WTC11 (cell line): ENCODE results near the gene SEMA7A. TPM values are rescaled to one million over a fixed set of nuclear protein-coding genes. Genes with fewer than 3 reads are reported as not detected.

Experiments used
- ATAC-seq: fragments of 200-7000 bp; cut with Tn5 transposase; 2 replicates; pipeline ENCODE4 v1.10.0; 2021; ENCODE audit warnings: mild to moderate bottlenecking, moderate library complexity
- CTCF ChIA-PET: fragments of 300-600 bp; sonication (Branson Sonifier 250); formaldehyde crosslinking; loops from one replicate; lab custom pipeline; 2021; ENCODE audit warnings: antibody characterized with exemption; lab: Charles Lee
- POLR2A ChIA-PET: fragments of 350-600 bp; sonication (Branson Sonifier 250); formaldehyde crosslinking; loops from one replicate; lab custom pipeline; 2021; ENCODE audit warnings: antibody characterized with exemption; lab: Charles Lee
- DNase-seq: peaks from one replicate; pipeline ENCODE4 v3.0.0; 2021; ENCODE audit warnings: low spot score
- H3K27ac Mint-ChIP-seq: 2 replicates; pipeline ENCODE4 v1.8.0; 2021; ENCODE audit warnings: mixed read lengths
- H3K27me3 Mint-ChIP-seq: 2 replicates; pipeline ENCODE4 v1.8.0; 2021; ENCODE audit warnings: low read depth, mild to moderate bottlenecking, moderate library complexity, mixed read lengths
- H3K36me3 Mint-ChIP-seq: 2 replicates; pipeline ENCODE4 v1.8.0; 2021; ENCODE audit warnings: mixed read lengths
- H3K4me1 Mint-ChIP-seq: 2 replicates; pipeline ENCODE4 v1.8.0; 2022; ENCODE audit warnings: mixed read lengths
- H3K4me3 Mint-ChIP-seq: 2 replicates; pipeline ENCODE4 v1.8.0; 2021; ENCODE audit warnings: mild to moderate bottlenecking, moderate library complexity, mixed read lengths
- H3K9me3 Mint-ChIP-seq: 2 replicates; pipeline ENCODE4 v1.8.0; 2021; ENCODE audit warnings: mixed read lengths
- ATF3 ChIP-seq: sonication (generic); formaldehyde crosslinking; conservative IDR thresholded peaks from 2 replicates; pipeline ENCODE4 v1.8.1; 2022; ENCODE audit warnings: mild to moderate bottlenecking, missing genetic modification reagents
- CREM ChIP-seq: sonication (generic); formaldehyde crosslinking; IDR thresholded peaks from 2 replicates; pipeline ENCODE4 v1.8.1; 2022; ENCODE audit warnings: mild to moderate bottlenecking, missing genetic modification reagents, moderate library complexity
- ETV6 ChIP-seq: sonication (generic); formaldehyde crosslinking; IDR thresholded peaks from 2 replicates; pipeline ENCODE4 v1.8.1; 2022; ENCODE audit warnings: mild to moderate bottlenecking, missing genetic modification reagents
- FOXJ3 ChIP-seq: sonication (generic); formaldehyde crosslinking; IDR thresholded peaks from 2 replicates; pipeline ENCODE4 v1.9.0; 2021; ENCODE audit warnings: missing genetic modification reagents, mild to moderate bottlenecking, borderline replicate concordance
- GABPB1 ChIP-seq: sonication (generic); formaldehyde crosslinking; IDR thresholded peaks from 2 replicates; pipeline ENCODE4 v1.8.1; 2023; ENCODE audit warnings: mild to moderate bottlenecking, missing genetic modification reagents
- HMGA2 ChIP-seq: fragments of 250-450 bp; sonication (Bioruptor Pico); IDR thresholded peaks from 2 replicates; pipeline ENCODE4 v1.4.0; 2021; ENCODE audit warnings: mild to moderate bottlenecking, moderate library complexity
- HMGXB4 ChIP-seq: sonication (generic); formaldehyde crosslinking; IDR thresholded peaks from 2 replicates; pipeline ENCODE4 v1.8.1; 2023; ENCODE audit warnings: mild to moderate bottlenecking, moderate library complexity, missing genetic modification reagents
- JAZF1 ChIP-seq: fragments of 250-450 bp; sonication (Bioruptor Pico); IDR thresholded peaks from 2 replicates; pipeline ENCODE4 v1.9.0; 2021; ENCODE audit warnings: moderate library complexity, mild to moderate bottlenecking, inconsistent platforms
- MXD4 ChIP-seq: fragments of 250-450 bp; sonication (Bioruptor Pico); IDR thresholded peaks from 2 replicates; pipeline ENCODE4 v1.8.0; 2021; ENCODE audit warnings: mild to moderate bottlenecking, moderate library complexity, borderline replicate concordance
- NFE2L1 ChIP-seq: sonication (generic); formaldehyde crosslinking; IDR thresholded peaks from 2 replicates; pipeline ENCODE4 v1.8.1; 2023; ENCODE audit warnings: missing genetic modification reagents
- RORB ChIP-seq: fragments of 250-450 bp; sonication (Bioruptor Pico); IDR thresholded peaks from 2 replicates; pipeline ENCODE4 v1.9.0; 2021; ENCODE audit warnings: mild to moderate bottlenecking
- SMAD4 ChIP-seq: sonication (generic); formaldehyde crosslinking; IDR thresholded peaks from 2 replicates; pipeline ENCODE4 v1.8.0; 2022; ENCODE audit warnings: mild to moderate bottlenecking, missing genetic modification reagents
- TCF7 ChIP-seq: sonication (generic); formaldehyde crosslinking; IDR thresholded peaks from 2 replicates; pipeline ENCODE4 v1.8.0; 2022; ENCODE audit warnings: mild to moderate bottlenecking, low read depth, missing genetic modification reagents, moderate library complexity
- TEAD4 ChIP-seq: sonication (generic); formaldehyde crosslinking; IDR thresholded peaks from 2 replicates; pipeline ENCODE4 v1.8.0; 2022; ENCODE audit warnings: mild to moderate bottlenecking, missing genetic modification reagents
- ZBTB21 ChIP-seq: sonication (generic); formaldehyde crosslinking; IDR thresholded peaks from 2 replicates; pipeline ENCODE4 v1.8.1; 2023; ENCODE audit warnings: mild to moderate bottlenecking, missing genetic modification reagents, borderline replicate concordance
- ZNF138 ChIP-seq: sonication (generic); formaldehyde crosslinking; conservative IDR thresholded peaks from 2 replicates; pipeline ENCODE4 v1.8.1; 2022; ENCODE audit warnings: mild to moderate bottlenecking, moderate library complexity, missing genetic modification reagents
- ZNF219 ChIP-seq: sonication (generic); formaldehyde crosslinking; IDR thresholded peaks from 2 replicates; pipeline ENCODE4 v1.8.0; 2023; ENCODE audit warnings: missing genetic modification reagents, mild to moderate bottlenecking, borderline replicate concordance
- ZNF232 ChIP-seq: sonication (generic); formaldehyde crosslinking; IDR thresholded peaks from 2 replicates; pipeline ENCODE4 v1.8.0; 2022; ENCODE audit warnings: mild to moderate bottlenecking, missing genetic modification reagents
- ZNF396 ChIP-seq: fragments of 250-450 bp; sonication (Bioruptor Pico); IDR thresholded peaks from 2 replicates; pipeline ENCODE4 v1.8.0; 2021; ENCODE audit warnings: mild to moderate bottlenecking, moderate library complexity, borderline replicate concordance
- ZSCAN18 ChIP-seq: fragments of 250-450 bp; sonication (Bioruptor Pico); IDR thresholded peaks from 2 replicates; pipeline ENCODE4 v2.1.2; 2022; ENCODE audit warnings: mild to moderate bottlenecking, moderate library complexity
- total RNA-seq: library from RNA; stranded (reverse); gene quantifications from 3 replicates; pipeline ENCODE4 v1.2.3, GENCODE V29; 2021
- TF ChIP-seq, protein P1 (sequence below): sonication (generic); formaldehyde crosslinking; IDR thresholded peaks from 2 replicates; pipeline ENCODE4 v1.8.1; 2022; ENCODE audit warnings: mild to moderate bottlenecking, missing genetic modification reagents, moderate library complexity, borderline replicate concordance
- TF ChIP-seq, protein P2 (sequence below): fragments of 200-600 bp; IDR thresholded peaks from 2 replicates; pipeline ENCODE4 v1.8.0; 2022; ENCODE audit warnings: antibody characterized with exemption
- TF ChIP-seq, protein P3 (sequence below): sonication (generic); formaldehyde crosslinking; IDR thresholded peaks from 2 replicates; pipeline ENCODE4 v1.8.0; 2022; ENCODE audit warnings: mild to moderate bottlenecking, missing genetic modification reagents
- TF ChIP-seq, protein P4 (sequence below): sonication (generic); formaldehyde crosslinking; conservative IDR thresholded peaks from 2 replicates; pipeline ENCODE4 v1.8.1; 2023; ENCODE audit warnings: mild to moderate bottlenecking, low read depth, missing genetic modification reagents, moderate library complexity

SEMA7A gene
- total RNA-seq, 1 experiment from 2014 or later: 17.9 TPM

DNA sequence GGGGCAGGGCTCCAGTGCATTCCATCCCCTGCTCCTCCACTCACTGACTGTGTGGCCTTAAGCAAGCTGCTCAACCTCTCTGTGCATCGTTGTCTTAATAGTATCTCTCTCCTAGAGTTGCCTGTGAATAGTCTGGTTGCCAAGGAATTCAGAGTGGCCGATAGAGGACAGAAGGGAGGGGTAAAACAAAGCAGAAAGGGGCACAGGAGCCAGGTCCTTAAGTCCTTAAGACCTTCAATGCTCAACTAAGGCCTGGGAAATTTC, 52.6 kb downstream of the SEMA7A start:
- Mint-ChIP-seq H3K27me3 (no peaks in the 10 kb centered on the region; the same call in 1 of the 2 replicates), H3K36me3 (no peaks in the 10 kb centered on the region), H3K4me3 (no peak overlapping the region), H3K9me3 (no peaks in the 10 kb centered on the region), H3K4me1 (peaks cover 9% of the 10 kb centered on the region), H3K27ac (no peak overlapping the region)
- ATAC-seq (no peak), DNase-seq (no peak)
- no peak for TF ChIP-seq ZSCAN18 (CRISPR knock-in tag)
- TF ChIP-seq, protein P1, sequence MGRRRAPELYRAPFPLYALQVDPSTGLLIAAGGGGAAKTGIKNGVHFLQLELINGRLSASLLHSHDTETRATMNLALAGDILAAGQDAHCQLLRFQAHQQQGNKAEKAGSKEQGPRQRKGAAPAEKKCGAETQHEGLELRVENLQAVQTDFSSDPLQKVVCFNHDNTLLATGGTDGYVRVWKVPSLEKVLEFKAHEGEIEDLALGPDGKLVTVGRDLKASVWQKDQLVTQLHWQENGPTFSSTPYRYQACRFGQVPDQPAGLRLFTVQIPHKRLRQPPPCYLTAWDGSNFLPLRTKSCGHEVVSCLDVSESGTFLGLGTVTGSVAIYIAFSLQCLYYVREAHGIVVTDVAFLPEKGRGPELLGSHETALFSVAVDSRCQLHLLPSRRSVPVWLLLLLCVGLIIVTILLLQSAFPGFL (CRISPR knock-in tag): no peak
- TF ChIP-seq HMGXB4 (CRISPR knock-in tag): no peak
- TF ChIP-seq TEAD4 (CRISPR knock-in tag): no peak
- no peak for TF ChIP-seq MXD4 (CRISPR knock-in tag)
- TF ChIP-seq, protein P2, sequence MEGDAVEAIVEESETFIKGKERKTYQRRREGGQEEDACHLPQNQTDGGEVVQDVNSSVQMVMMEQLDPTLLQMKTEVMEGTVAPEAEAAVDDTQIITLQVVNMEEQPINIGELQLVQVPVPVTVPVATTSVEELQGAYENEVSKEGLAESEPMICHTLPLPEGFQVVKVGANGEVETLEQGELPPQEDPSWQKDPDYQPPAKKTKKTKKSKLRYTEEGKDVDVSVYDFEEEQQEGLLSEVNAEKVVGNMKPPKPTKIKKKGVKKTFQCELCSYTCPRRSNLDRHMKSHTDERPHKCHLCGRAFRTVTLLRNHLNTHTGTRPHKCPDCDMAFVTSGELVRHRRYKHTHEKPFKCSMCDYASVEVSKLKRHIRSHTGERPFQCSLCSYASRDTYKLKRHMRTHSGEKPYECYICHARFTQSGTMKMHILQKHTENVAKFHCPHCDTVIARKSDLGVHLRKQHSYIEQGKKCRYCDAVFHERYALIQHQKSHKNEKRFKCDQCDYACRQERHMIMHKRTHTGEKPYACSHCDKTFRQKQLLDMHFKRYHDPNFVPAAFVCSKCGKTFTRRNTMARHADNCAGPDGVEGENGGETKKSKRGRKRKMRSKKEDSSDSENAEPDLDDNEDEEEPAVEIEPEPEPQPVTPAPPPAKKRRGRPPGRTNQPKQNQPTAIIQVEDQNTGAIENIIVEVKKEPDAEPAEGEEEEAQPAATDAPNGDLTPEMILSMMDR: no peak
- no peak for TF ChIP-seq HMGA2 (CRISPR knock-in tag)
- no peak for TF ChIP-seq ZNF219 (CRISPR knock-in tag)
- no peak for TF ChIP-seq ATF3
- TF ChIP-seq JAZF1: no peak
- TF ChIP-seq NFE2L1 (CRISPR knock-in tag): no peak
- TF ChIP-seq ZBTB21 (CRISPR knock-in tag): no peak
- TF ChIP-seq ETV6: no peak
- POLR2A ChIA-PET: interaction anchor here (0.6 kb wide), 1 partner anchor 82 kb away, joined by 5 read pairs; no protein-coding TSS in a partner anchor
- CTCF ChIA-PET: interaction anchor here (0.7 to 2.4 kb wide), 9 partner anchors 8 to 178 kb away, joined by 3 to 136 read pairs (median 11); partner anchors contain the start of genes SEMA7A and UBL7

GRCh38 chr15:74380361-74381189, 53.2 kb downstream of the SEMA7A start:
- ATAC-seq (peak; percentile 6; the same call in 1 of the 2 replicates), DNase-seq (no peak)
- Mint-ChIP-seq H3K4me1 (peaks cover 5% of the 10 kb centered on the region), H3K27me3 (no peaks in the 10 kb centered on the region; the same call in 1 of the 2 replicates), H3K27ac (no peak overlapping the region), H3K4me3 (no peak overlapping the region), H3K36me3 (no peaks in the 10 kb centered on the region), H3K9me3 (no peaks in the 10 kb centered on the region)
- ChIA-PET CTCF (interaction anchor here (1.5 to 2.4 kb wide), 3 partner anchors 58 to 102 kb away, joined by 5 to 136 read pairs (median 10); partner anchors contain the start of gene SEMA7A), POLR2A (interaction anchor here (0.6 kb wide), 1 partner anchor 82 kb away, joined by 5 read pairs; no protein-coding TSS in a partner anchor)
- no peak for TF ChIP-seq FOXJ3 (CRISPR knock-in tag)
- no peak for TF ChIP-seq TCF7 (CRISPR knock-in tag)
- TF ChIP-seq CREM (CRISPR knock-in tag): no peak
- TF ChIP-seq SMAD4 (CRISPR knock-in tag): no peak
- TF ChIP-seq RORB: no peak
- no peak for TF ChIP-seq ZNF138
- TF ChIP-seq ZNF232: no peak
- TF ChIP-seq, protein P3, sequence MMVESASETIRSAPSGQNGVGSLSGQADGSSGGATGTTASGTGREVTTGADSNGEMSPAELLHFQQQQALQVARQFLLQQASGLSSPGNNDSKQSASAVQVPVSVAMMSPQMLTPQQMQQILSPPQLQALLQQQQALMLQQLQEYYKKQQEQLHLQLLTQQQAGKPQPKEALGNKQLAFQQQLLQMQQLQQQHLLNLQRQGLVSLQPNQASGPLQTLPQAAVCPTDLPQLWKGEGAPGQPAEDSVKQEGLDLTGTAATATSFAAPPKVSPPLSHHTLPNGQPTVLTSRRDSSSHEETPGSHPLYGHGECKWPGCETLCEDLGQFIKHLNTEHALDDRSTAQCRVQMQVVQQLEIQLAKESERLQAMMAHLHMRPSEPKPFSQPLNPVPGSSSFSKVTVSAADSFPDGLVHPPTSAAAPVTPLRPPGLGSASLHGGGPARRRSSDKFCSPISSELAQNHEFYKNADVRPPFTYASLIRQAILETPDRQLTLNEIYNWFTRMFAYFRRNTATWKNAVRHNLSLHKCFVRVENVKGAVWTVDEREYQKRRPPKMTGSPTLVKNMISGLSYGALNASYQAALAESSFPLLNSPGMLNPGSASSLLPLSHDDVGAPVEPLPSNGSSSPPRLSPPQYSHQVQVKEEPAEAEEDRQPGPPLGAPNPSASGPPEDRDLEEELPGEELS: no peak
- TF ChIP-seq ZNF396 (CRISPR knock-in tag): no peak
- no peak for TF ChIP-seq GABPB1
- TF ChIP-seq, protein P4, sequence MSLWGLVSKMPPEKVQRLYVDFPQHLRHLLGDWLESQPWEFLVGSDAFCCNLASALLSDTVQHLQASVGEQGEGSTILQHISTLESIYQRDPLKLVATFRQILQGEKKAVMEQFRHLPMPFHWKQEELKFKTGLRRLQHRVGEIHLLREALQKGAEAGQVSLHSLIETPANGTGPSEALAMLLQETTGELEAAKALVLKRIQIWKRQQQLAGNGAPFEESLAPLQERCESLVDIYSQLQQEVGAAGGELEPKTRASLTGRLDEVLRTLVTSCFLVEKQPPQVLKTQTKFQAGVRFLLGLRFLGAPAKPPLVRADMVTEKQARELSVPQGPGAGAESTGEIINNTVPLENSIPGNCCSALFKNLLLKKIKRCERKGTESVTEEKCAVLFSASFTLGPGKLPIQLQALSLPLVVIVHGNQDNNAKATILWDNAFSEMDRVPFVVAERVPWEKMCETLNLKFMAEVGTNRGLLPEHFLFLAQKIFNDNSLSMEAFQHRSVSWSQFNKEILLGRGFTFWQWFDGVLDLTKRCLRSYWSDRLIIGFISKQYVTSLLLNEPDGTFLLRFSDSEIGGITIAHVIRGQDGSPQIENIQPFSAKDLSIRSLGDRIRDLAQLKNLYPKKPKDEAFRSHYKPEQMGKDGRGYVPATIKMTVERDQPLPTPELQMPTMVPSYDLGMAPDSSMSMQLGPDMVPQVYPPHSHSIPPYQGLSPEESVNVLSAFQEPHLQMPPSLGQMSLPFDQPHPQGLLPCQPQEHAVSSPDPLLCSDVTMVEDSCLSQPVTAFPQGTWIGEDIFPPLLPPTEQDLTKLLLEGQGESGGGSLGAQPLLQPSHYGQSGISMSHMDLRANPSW: no peak
